Stomach (tissue), 9 donors: ENCODE data around the gene RAVER2. TPM values are rescaled to one million over a fixed set of nuclear protein-coding genes. Genes with fewer than 3 reads are reported as not detected.

Experiments
- DNase-seq, 2 donors: peaks; one replicate each; pipeline versions ENCODE4 v3.0.0 to v3.0.0-alpha.2; 2013 to 2019
- H3K27ac ChIP-seq, 5 donors: fragments of 200-600 bp in 4 of 5; sonication (generic) in 4 of 5; one replicate each; pipeline ENCODE4 v1.5.1; 2013 to 2019; ENCODE audit warnings: mild to moderate bottlenecking in 1 of 5, moderate library complexity in 1 of 5
- H3K27me3 ChIP-seq, 3 donors: fragments of 200-600 bp; sonication (generic); one replicate each; pipeline ENCODE4 v1.5.1; 2017 to 2019; ENCODE audit warnings: mixed run types in 1 of 3
- H3K36me3 ChIP-seq, 4 donors: fragments of 200-600 bp; sonication (generic); 1 replicate in 3 of 4; 2 replicates in 1 of 4; pipeline ENCODE4 v1.5.1; 2016 to 2019
- H3K4me1 ChIP-seq, 4 donors: fragments of 200-600 bp; sonication (generic); one replicate each; pipeline ENCODE4 v1.5.1; 2016 to 2019
- H3K4me3 ChIP-seq, 4 donors: fragments of 200-600 bp; sonication (generic) in 3 of 4; one replicate each; pipeline ENCODE4 v1.5.1; 2016 to 2019; ENCODE audit warnings: mild to moderate bottlenecking in 1 of 4
- H3K9me3 ChIP-seq, 4 donors: fragments of 200-600 bp; sonication (generic); one replicate each; pipeline ENCODE4 v1.5.1; 2016 to 2019
- CTCF ChIP-seq, 7 experiments: fragments of 450-650 bp in 4 of 7; fragments of 200-600 bp in 3 of 7; sonication (generic) in 3 of 7; IDR thresholded peaks; one replicate each; pipeline ENCODE4 v1.5.1; 2016 to 2019; ENCODE audit warnings: antibody characterized with exemption in 7 of 7, control low read depth in 2 of 7, mild to moderate bottlenecking in 1 of 7
- EP300 ChIP-seq: sonication (generic); formaldehyde crosslinking; IDR thresholded peaks from one replicate; pipeline ENCODE4 v1.6.1; 2017; ENCODE audit warnings: antibody characterized with exemption
- POLR2A ChIP-seq, 4 donors: fragments of 450-650 bp; IDR thresholded peaks; one replicate each; pipeline ENCODE4 v1.6.1; 2016; ENCODE audit warnings: antibody characterized with exemption in 4 of 4, control low read depth in 2 of 4, mild to moderate bottlenecking in 1 of 4, moderate library complexity in 1 of 4
- POLR2AphosphoS5 ChIP-seq, 3 donors: sonication (generic); formaldehyde crosslinking; IDR thresholded peaks; one replicate each; pipeline ENCODE4 v1.6.1; 2016; ENCODE audit warnings: antibody characterized with exemption in 3 of 3
- WGBS, 5 donors: extraction: QIAGEN DNeasy Blood & Tissue Kit in 3 of 5; methylation state at CpG; one replicate each; pipeline versions ENCODE4 v1.1.5 to v1.1.7; 2013 to 2018; 5-methylcytosine and 5-hydroxymethylcytosine counted together
- intact Hi-C: fragments of 100-400 bp; cut with DNase I; formaldehyde crosslinking; loops from one replicate; pipeline ENCODE4 v1.15.1; 2023; ENCODE audit warnings: low total_unique reads
- polyA plus RNA-seq, 3 donors: library from polyadenylated mRNA; stranded (reverse); fragments of 200-250 nt; gene quantifications; one replicate each; pipeline ENCODE4 v1.2.3, GENCODE V29; 2013
- total RNA-seq, 5 donors: library from RNA; depleted of rRNA; stranded (reverse); fragments of >200 nt; gene quantifications; one replicate each; pipeline versions ENCODE4 v1.1.0 to v1.2.3, GENCODE V29; 2014 to 2016
- donor health status: healthy with polysubstance abuse.
- donor health status: Bipolar disorder and iron deficiency.
- donor health status: healthy.

RAVER2 gene
- total and polyA plus RNA-seq, 8 donors: 4.7 to 27.5 (median 13.9) TPM

GRCh38 chr1:64711266-64711665 is 33.6 kb upstream of the RAVER2 start:
- WGBS, 5 donors: 33 to 43% (median 38%) methylated on average over 1 of the region's 1 CpG
- TF ChIP-seq POLR2AphosphoS5 (IDR thresholded peaks at IDR 0.05) (no peak), CTCF (IDR thresholded peaks at IDR 0.05) (no peak), EP300 (no peak), POLR2A (IDR thresholded peaks at IDR 0.05) (no peak)
- H3K4me1 ChIP-seq: no peaks in the 10 kb centered on the region
- no peak overlapping the region for H3K4me3 ChIP-seq
- no peak overlapping the region for H3K27ac ChIP-seq
- no peaks in the 10 kb centered on the region for H3K27me3 ChIP-seq
- H3K9me3 ChIP-seq: no peaks in the 10 kb centered on the region
- H3K36me3 ChIP-seq: no peaks in the 10 kb centered on the region
- intact Hi-C loops: no loop called here
- no peak for DNase-seq

- intact Hi-C loops: no loop called here
- no peaks in the 10 kb centered on the region for H3K27me3 ChIP-seq
- no peaks in the 10 kb centered on the region for H3K9me3 ChIP-seq
- TF ChIP-seq POLR2AphosphoS5 (IDR thresholded peaks at IDR 0.05) (no peak), POLR2A (IDR thresholded peaks at IDR 0.05) (no peak), EP300 (no peak), CTCF (IDR thresholded peaks at IDR 0.05) (no peak)
- H3K4me1 ChIP-seq: no peaks in the 10 kb centered on the region
- no peak overlapping the region for H3K4me3 ChIP-seq
- no peak for DNase-seq
- 90 to 94% (median 92%) methylated on average over 2 of the region's 2 CpGs for WGBS, 5 donors
- H3K27ac ChIP-seq: no peak overlapping the region
- H3K36me3 ChIP-seq: no peaks in the 10 kb centered on the region
Observed at GRCh38 chr1:64712049-64712448, 32.8 kb upstream of the RAVER2 start.

DNA sequence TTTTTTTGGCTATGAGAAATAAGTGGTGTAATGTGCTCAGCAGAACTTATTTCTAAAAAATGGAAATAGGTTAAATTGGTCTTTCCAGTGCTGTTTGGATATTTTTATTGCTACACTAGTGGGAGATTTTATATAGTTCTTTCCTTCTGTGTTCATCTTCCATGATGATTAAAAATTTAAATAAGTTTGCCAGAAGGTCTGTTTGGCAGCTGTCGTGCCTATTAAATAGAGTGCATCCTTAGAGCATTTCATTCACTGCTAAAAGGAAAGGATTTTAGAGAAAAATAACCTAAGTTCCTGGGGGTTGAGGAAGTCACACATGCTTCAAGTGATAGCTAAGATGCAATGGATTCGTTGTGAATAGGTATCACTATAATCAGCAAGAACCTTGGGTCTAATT is 29.7 kb upstream of the RAVER2 start:
- Histone ChIP-seq H3K4me1 (no peaks in the 10 kb centered on the region), H3K4me3 (no peak overlapping the region), H3K9me3 (peaks cover 0 to 10% (median 2%) of the 10 kb centered on the region in 4 donors), H3K27ac (no peak overlapping the region), H3K27me3 (no peaks in the 10 kb centered on the region), H3K36me3 (no peaks in the 10 kb centered on the region)
- intact Hi-C loops: no loop called here
- WGBS, 5 donors: 68 to 82% (median 80%) methylated on average over 2 of the region's 2 CpGs
- no peak for DNase-seq
- TF ChIP-seq POLR2A (IDR thresholded peaks at IDR 0.05) (no peak), EP300 (no peak), POLR2AphosphoS5 (IDR thresholded peaks at IDR 0.05) (no peak), CTCF (IDR thresholded peaks at IDR 0.05) (no peak)

DNA sequence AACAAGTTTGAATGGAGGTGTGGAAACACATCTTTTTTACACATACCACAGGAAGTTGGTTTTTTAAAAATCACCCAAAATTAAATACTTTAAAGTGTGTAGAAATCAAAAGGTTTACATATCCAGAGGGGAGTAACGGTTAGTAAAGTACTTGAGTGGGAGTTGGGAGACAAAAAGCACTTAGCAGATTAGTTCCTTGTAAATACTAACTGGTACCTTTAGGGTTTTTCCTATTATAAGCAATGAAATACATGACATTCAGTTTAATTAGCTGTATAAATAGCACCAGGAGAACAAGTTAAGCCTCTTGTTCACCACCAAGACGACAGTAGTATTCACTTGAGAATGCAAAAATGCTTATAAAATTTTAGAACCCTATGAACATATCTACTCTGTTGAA is 23.7 kb upstream of the RAVER2 start:
- TF ChIP-seq EP300: no peak
- no peak for TF ChIP-seq POLR2AphosphoS5 (IDR thresholded peaks at IDR 0.05)
- no peak for TF ChIP-seq POLR2A (IDR thresholded peaks at IDR 0.05)
- TF ChIP-seq CTCF (IDR thresholded peaks at IDR 0.05): no peak
- 70 to 87% (median 83%) methylated on average over 2 of the region's 2 CpGs for WGBS, 5 donors

More for the DNA sequence above, 23.7 kb upstream of the RAVER2 start:
- no peaks in the 10 kb centered on the region for H3K27me3 ChIP-seq
- no peak overlapping the region for H3K4me3 ChIP-seq
- no peaks in the 10 kb centered on the region for H3K4me1 ChIP-seq
- no peak for DNase-seq
- H3K27ac ChIP-seq: no peak overlapping the region
- no peaks in the 10 kb centered on the region for H3K36me3 ChIP-seq
- intact Hi-C loops: no loop called here
- H3K9me3 ChIP-seq: peaks cover 0 to 10% (median 2%) of the 10 kb centered on the region in 4 donors
